Heart right ventricle (tissue), 16 donors: Measurements from ENCODE around the gene TNFRSF6B. TPM values are rescaled to one million over a fixed set of nuclear protein-coding genes. Genes with fewer than 3 reads are reported as not detected.

Source experiments
- ATAC-seq, 8 donors: fragments of 200-7000 bp; cut with Tn5 transposase; one replicate each; pipeline ENCODE4 v1.9.1; 2020; ENCODE audit warnings: mild to moderate bottlenecking in 8 of 8, moderate library complexity in 8 of 8, moderate number of reproducible peaks in 1 of 8
- DNase-seq, 2 donors: peaks; one replicate each; pipeline ENCODE4 v3.0.0-alpha.2; 2020
- H3K27ac ChIP-seq, 10 donors: fragments of 200-600 bp; sonication (generic) in 2 of 10; one replicate each; pipeline versions ENCODE4 v1.5.0 to v1.8.0; 2020 to 2022; ENCODE audit warnings: mild to moderate bottlenecking in 3 of 10
- H3K27me3 ChIP-seq, 7 donors: fragments of 200-600 bp; one replicate each; pipeline ENCODE4 v1.8.0; 2021 to 2022; ENCODE audit warnings: mild to moderate bottlenecking in 2 of 7
- H3K36me3 ChIP-seq, 9 donors: fragments of 200-600 bp; sonication (generic) in 1 of 9; one replicate each; pipeline versions ENCODE4 v1.5.0 to v1.8.0; 2020 to 2022; ENCODE audit warnings: mild to moderate bottlenecking in 2 of 9
- H3K4me1 ChIP-seq, 9 donors: fragments of 200-600 bp; sonication (generic) in 1 of 9; one replicate each; pipeline versions ENCODE4 v1.5.0 to v1.8.0; 2020 to 2022; ENCODE audit warnings: mild to moderate bottlenecking in 4 of 9
- H3K4me3 ChIP-seq, 10 donors: fragments of 200-600 bp; sonication (generic) in 2 of 10; one replicate each; pipeline versions ENCODE4 v1.5.0 to v1.8.0; 2020 to 2022; ENCODE audit warnings: mild to moderate bottlenecking in 7 of 10, moderate library complexity in 2 of 10
- H3K9me3 ChIP-seq, 11 donors: fragments of 200-600 bp in 10 of 11; sonication (generic) in 2 of 11; one replicate each; pipeline versions ENCODE4 v1.5.0 to v1.8.0; 2013 to 2022; ENCODE audit warnings: mild to moderate bottlenecking in 2 of 11, control low read depth in 1 of 11, moderate library complexity in 1 of 11
- CTCF ChIP-seq, 9 donors: fragments of 200-600 bp; sonication (generic) in 2 of 9; IDR thresholded peaks; one replicate each; pipeline versions ENCODE4 v1.5.0 to v1.8.0; 2021 to 2022; ENCODE audit warnings: antibody characterized with exemption in 9 of 9, mild to moderate bottlenecking in 5 of 9, moderate library complexity in 1 of 9
- WGBS, 2 donors: extraction: QIAGEN DNeasy Blood & Tissue Kit; methylation state at CpG; one replicate each; pipeline ENCODE4 v1.1.7; 2013; ENCODE audit warnings: inconsistent platforms in 1 of 2; 5-methylcytosine and 5-hydroxymethylcytosine counted together
- intact Hi-C, 10 donors: fragments of 100-400 bp; cut with DNase I; formaldehyde crosslinking; loops; one replicate each; pipeline versions ENCODE4 v1.11.1 to v1.14.2; 2022
- polyA plus RNA-seq, 2 donors: library from polyadenylated mRNA; stranded (reverse); fragments of 200-250 nt; gene quantifications; one replicate each; pipeline ENCODE4 v1.2.3, GENCODE V29; 2013
- total RNA-seq, 10 donors: library from RNA; stranded (reverse); fragmentation: NEBNext Ultra II Directional in 3 of 10; extraction: Animal tissue kit (Norgen Biotek cat#: 25700) in 3 of 10; gene quantifications; one replicate each; pipeline versions ENCODE4 v1.2.1 to v1.2.4, GENCODE V29; 2021 to 2023
- donor health status: Arrhythmogenic right ventricular cardiomyopathy.
- donor health status: ischemic (EF 13 %, LVEDD 7.1; RV severe dilation, severe dysfunction).
- donor health status: healthy with polysubstance abuse.
- donor health status: DM: no; HTN: yes; CAD: no.
- donor health status: DM: no; HTN: no; CAD: no.
- donor health status: ischemic (EF 25% LVEDD 6.9; RV normal size, moderate dysfunction).
- donor health status: ischemic (EF 25% LVEDD 5.7; RV mildly dilated, moderate dysfunction).
- donor health status: healthy.
- donor health status: DM: yes; HTN: yes; CAD: no.
- donor health status: Ischemic cardiomyopathy.
- donor health status: ischemic (EF 35%, LVEDD 5.7; RV mildly dilated, moderate dysfunction).
- donor health status: nonischemic (EF 11% LVEDD 7.7; RV severe dilation, severe dysfunction).
- donor health status: DM: yes; HTN: yes; CAD: no.
- donor health status: PGD.
- donor health status: ischemic (EF 29% LVEDD 5.4; RV normal size, mild dysfunction).
- donor health status: nonischemic (EF 23%, LVEDD 6.1; RV moderate dilation, normal function).

Gene TNFRSF6B
- total and polyA plus RNA-seq, 12 donors, result 0.26 to 12.5 (median 0.82) TPM

GRCh38 chr20:63651942-63652191 lies 44.6 kb upstream of the TNFRSF6B start:
- ATAC-seq (peak in 3 of 8 donors; percentile 2 to 6 (median 5)), DNase-seq (no peak)
- Histone ChIP-seq H3K4me1 (peaks cover 10 to 28% (median 26%) of the 10 kb centered on the region in 9 donors), H3K36me3 (no peaks in the 10 kb centered on the region), H3K27me3 (peaks cover 0 to 23% (median 10%) of the 10 kb centered on the region in 7 donors), H3K4me3 (peak overlapping the region in 9 of 10 donors; percentile 47 to 75 (median 64)), H3K27ac (peak overlapping the region in 5 of 10 donors; percentile 9 to 62 (median 26)), H3K9me3 (no peaks in the 10 kb centered on the region)
- 13 to 16% methylated on average over 11 of the region's 11 CpGs for WGBS, 2 donors
- intact Hi-C loops, result loop anchor here in 1 of 10 donors (10.0 kb wide), 1 partner anchor 83 kb away; the partner anchor contains the start of genes LIME1 and SLC2A4RG
- TF ChIP-seq CTCF (IDR thresholded peaks at IDR 0.05), result no peak

- H3K9me3 ChIP-seq, result no peaks in the 10 kb centered on the region
- peaks cover 12 to 33% (median 28%) of the 10 kb centered on the region in 9 donors for H3K4me1 ChIP-seq
- DNase-seq (peak in 1 of 2 donors; percentile 39), ATAC-seq (peak in 6 of 8 donors; percentile 6 to 37 (median 14))
- 1% methylated on average over 41 to 91 of the region's 91 CpGs for whole genome bisulfite sequencing, 2 donors
- intact Hi-C loops, result loop anchor here in 1 of 10 donors (10.0 kb wide), 1 partner anchor 82 kb away; the partner anchor contains the start of genes LIME1 and SLC2A4RG
- peak overlapping the region in 8 of 10 donors; percentile 13 to 63 (median 30) for H3K27ac ChIP-seq
- H3K27me3 ChIP-seq, result peaks cover 0 to 23% (median 10%) of the 10 kb centered on the region in 7 donors
- TF ChIP-seq CTCF (IDR thresholded peaks at IDR 0.05), result no peak
- H3K36me3 ChIP-seq, result no peaks in the 10 kb centered on the region
- H3K4me3 ChIP-seq, result peak overlapping the region; percentile 38 to 75 (median 64)
Observed at GRCh38 chr20:63652192-63652980, 44.1 kb upstream of the TNFRSF6B start.

GRCh38 chr20:63653041-63653973 lies 43.1 kb upstream of the TNFRSF6B start, which contains the start of gene STMN3:
TSS of gene STMN3 (minus strand) at chr20:63653424. CDS start at chr20:63653345, 79 bp downstream.
- intact Hi-C loops, result loop anchor here in 1 of 10 donors (10.0 kb wide), 1 partner anchor 81 kb away; the partner anchor contains the start of genes LIME1 and SLC2A4RG
- 2% methylated on average over 36 to 71 of the region's 73 CpGs for WGBS, 2 donors
- H3K27ac ChIP-seq, result peak within 1 kb of the TSS in 9 of 10 donors; percentile 60 to 83 (median 74)
- ATAC-seq (peak; percentile 65 to 78 (median 76)), DNase-seq (peak; percentile 89 to 90)
- no peaks in the 10 kb centered on the region for H3K36me3 ChIP-seq
- H3K4me1 ChIP-seq, result peaks cover 13 to 39% (median 34%) of the 10 kb centered on the region in 9 donors
- no peaks in the 10 kb centered on the region for H3K9me3 ChIP-seq
- H3K27me3 ChIP-seq, result peaks cover 0 to 23% (median 10%) of the 10 kb centered on the region in 7 donors
- H3K4me3 ChIP-seq, result peak within 1 kb of the TSS; percentile 38 to 75 (median 64)
- no peak for TF ChIP-seq CTCF (IDR thresholded peaks at IDR 0.05)
